ENCODE measurements around the gene PELI1.

PELI1 gene

GRCh38 chr2:64063924-64064331 is 80.3 kb downstream of the PELI1 start:
- DNase-seq (ENCODE audit: low read depth in 2 of 2) = peak; percentile 93 to 94
- no peak for TF ChIP-seq CTCF (IDR thresholded peaks at IDR 0.05; ENCODE audit: low read depth, low read length)

GRCh38 chr2:64063454-64063853 is 80.8 kb downstream of the PELI1 start:
- no peak for TF ChIP-seq CTCF (IDR thresholded peaks at IDR 0.05; ENCODE audit: low read depth, low read length)
- H3K4me3 ChIP-seq (replicated peaks in 1 of 2; ENCODE audit: low read depth in 2 of 2, low read length in 2 of 2) = no peak overlapping the region
- DNase-seq (ENCODE audit: low read depth in 2 of 2) = peak; percentile 16 to 31

More at GRCh38 chr2:64063924-64064331, 80.3 kb downstream of the PELI1 start:
- no peak overlapping the region for H3K4me3 ChIP-seq (replicated peaks in 1 of 2; ENCODE audit: low read depth in 2 of 2, low read length in 2 of 2)

GRCh38 chr2:64062840-64063239 is 81.4 kb downstream of the PELI1 start:
- H3K4me3 ChIP-seq (replicated peaks in 1 of 2; ENCODE audit: low read depth in 2 of 2, low read length in 2 of 2) = no peak overlapping the region
- TF ChIP-seq CTCF (IDR thresholded peaks at IDR 0.05; ENCODE audit: low read depth, low read length) = no peak
- peak; percentile 31 to 89 for DNase-seq (ENCODE audit: low read depth in 2 of 2)

- no peak for DNase-seq (ENCODE audit: low read depth in 2 of 2)
- TF ChIP-seq CTCF (IDR thresholded peaks at IDR 0.05; ENCODE audit: low read depth, low read length) = no peak
- no peak overlapping the region for H3K4me3 ChIP-seq (replicated peaks in 1 of 2; ENCODE audit: low read depth in 2 of 2, low read length in 2 of 2)
Observed at GRCh38 chr2:64059270-64059669, 85.0 kb downstream of the PELI1 start.

- no peak overlapping the region for H3K4me3 ChIP-seq (replicated peaks in 1 of 2; ENCODE audit: low read depth in 2 of 2, low read length in 2 of 2)
- no peak for DNase-seq (ENCODE audit: low read depth in 2 of 2)
- no peak for TF ChIP-seq CTCF (IDR thresholded peaks at IDR 0.05; ENCODE audit: low read depth, low read length)
Observed at GRCh38 chr2:64056021-64056420, 88.2 kb downstream of the PELI1 start.

GRCh38 chr2:64054161-64054915 is 89.9 kb downstream of the PELI1 start:
- no peak for DNase-seq (ENCODE audit: low read depth in 2 of 2)
- no peak for TF ChIP-seq CTCF (IDR thresholded peaks at IDR 0.05; ENCODE audit: low read depth, low read length)
- H3K4me3 ChIP-seq (replicated peaks in 1 of 2; ENCODE audit: low read depth in 2 of 2, low read length in 2 of 2) = no peak overlapping the region

Data from cardiac fibroblast (primary cell).